Esophagus squamous epithelium (tissue), 5 donors: ENCODE data around the gene TMEM170A. TPM values are rescaled to one million over a fixed set of nuclear protein-coding genes. Genes with fewer than 3 reads are reported as not detected.

Experiments
- DNase-seq: peaks from one replicate; lab custom pipeline; 2025; lab: John Stamatoyannopoulos, UW
- H3K27ac ChIP-seq, 4 donors: fragments of 200-600 bp; sonication (generic); one replicate each; pipeline ENCODE4 v1.5.1; 2016 to 2019; ENCODE audit warnings: mild to moderate bottlenecking in 1 of 4
- H3K27me3 ChIP-seq, 4 donors: fragments of 200-600 bp; sonication (generic); 1 replicate in 3 of 4; 2 replicates in 1 of 4; pipeline versions ENCODE4 v1.5.1 to v1.6.0; 2017 to 2021; ENCODE audit warnings: antibody characterized with exemption in 1 of 4
- H3K36me3 ChIP-seq, 3 donors: fragments of 200-600 bp; sonication (generic); one replicate each; pipeline ENCODE4 v1.5.1; 2016 to 2019
- H3K4me1 ChIP-seq, 3 donors: fragments of 200-600 bp; sonication (generic); one replicate each; pipeline ENCODE4 v1.5.1; 2017 to 2019
- H3K4me3 ChIP-seq, 4 donors: fragments of 200-600 bp; sonication (generic); 1 replicate in 3 of 4; 2 replicates in 1 of 4; pipeline ENCODE4 v1.5.1; 2016 to 2019; ENCODE audit warnings: mild to moderate bottlenecking in 2 of 4, moderate library complexity in 1 of 4
- H3K9me3 ChIP-seq, 3 donors: fragments of 200-600 bp; sonication (generic); one replicate each; pipeline ENCODE4 v1.5.1; 2016 to 2019
- CTCF ChIP-seq, 6 experiments: fragments of 450-650 bp in 4 of 6; fragments of 200-600 bp in 2 of 6; sonication (generic) in 2 of 6; IDR thresholded peaks; one replicate each; pipeline ENCODE4 v1.5.1; 2016 to 2019; ENCODE audit warnings: antibody characterized with exemption in 6 of 6, mild to moderate bottlenecking in 4 of 6, moderate library complexity in 4 of 6
- POLR2A ChIP-seq, 4 donors: fragments of 450-650 bp; IDR thresholded peaks; one replicate each; pipeline ENCODE4 v1.6.1; 2017; ENCODE audit warnings: antibody characterized with exemption in 4 of 4, mild to moderate bottlenecking in 4 of 4, moderate library complexity in 3 of 4
- WGBS, 2 donors: methylation state at CpG; one replicate each; pipeline ENCODE4 v1.1.5; 2018; 5-methylcytosine and 5-hydroxymethylcytosine counted together
- intact Hi-C: fragments of 100-400 bp; cut with DNase I; formaldehyde crosslinking; loops from one replicate; pipeline ENCODE4 v1.15.0; 2022
- total RNA-seq, 4 donors: library from RNA; depleted of rRNA; stranded (reverse); fragments of >200 nt; gene quantifications; one replicate each; pipeline ENCODE4 v1.1.0, GENCODE V29; 2016
- donor health status: DM: yes; HTN: yes; CAD: no.

Gene TMEM170A
- total RNA-seq, 4 donors from 2014 or later, result 11.6 to 19.8 (median 14.6) TPM

GRCh38 chr16:75413951-75414350 lies 50.5 kb downstream of the TMEM170A start:
- TF ChIP-seq POLR2A (IDR thresholded peaks at IDR 0.05) (no peak), CTCF (IDR thresholded peaks at IDR 0.05) (no peak)
- H3K27ac ChIP-seq, result no peak overlapping the region
- WGBS, 2 donors, result 86% methylated on average over 2 of the region's 2 CpGs
- peaks cover 8 to 53% (median 10%) of the 10 kb centered on the region in 3 donors for H3K36me3 ChIP-seq
- no peaks in the 10 kb centered on the region for H3K27me3 ChIP-seq
- H3K4me1 ChIP-seq, result peaks cover 0 to 11% (median 0%) of the 10 kb centered on the region in 3 donors
- H3K9me3 ChIP-seq, result no peaks in the 10 kb centered on the region
- no peak for DNase-seq
- no peak overlapping the region for H3K4me3 ChIP-seq
- intact Hi-C loops, result no loop called here

GRCh38 chr16:75406943-75407342 lies 57.5 kb downstream of the TMEM170A start:
- H3K4me3 ChIP-seq, result no peak overlapping the region
- H3K27ac ChIP-seq, result no peak overlapping the region
- H3K36me3 ChIP-seq, result peaks cover 1 to 60% (median 20%) of the 10 kb centered on the region in 3 donors
- DNase-seq, result no peak
- intact Hi-C loops, result no loop called here
- TF ChIP-seq POLR2A (IDR thresholded peaks at IDR 0.05), result no peak
- TF ChIP-seq CTCF (IDR thresholded peaks at IDR 0.05), result no peak
- 86 to 90% methylated on average over 4 of the region's 4 CpGs for WGBS, 2 donors
- peaks cover 0 to 9% (median 7%) of the 10 kb centered on the region in 3 donors for H3K4me1 ChIP-seq
- no peaks in the 10 kb centered on the region for H3K9me3 ChIP-seq
- H3K27me3 ChIP-seq, result no peaks in the 10 kb centered on the region

- WGBS, 2 donors, result 33 to 37% methylated on average over 3 of the region's 3 CpGs
- H3K36me3 ChIP-seq, result peaks cover 0 to 25% (median 14%) of the 10 kb centered on the region in 3 donors
- intact Hi-C loops, result no loop called here
- peaks cover 0 to 17% (median 13%) of the 10 kb centered on the region in 3 donors for H3K4me1 ChIP-seq
- no peaks in the 10 kb centered on the region for H3K27me3 ChIP-seq
- TF ChIP-seq POLR2A (IDR thresholded peaks at IDR 0.05), result no peak
- peak in 5 of 6 experiments; percentile 31 to 74 (median 59) for TF ChIP-seq CTCF (IDR thresholded peaks at IDR 0.05)
- no peaks in the 10 kb centered on the region for H3K9me3 ChIP-seq
- H3K4me3 ChIP-seq, result no peak overlapping the region
- no peak for DNase-seq
- H3K27ac ChIP-seq, result peak overlapping the region in 2 of 4 donors; percentile 38 to 77
Measured at GRCh38 chr16:75402821-75403475, 61.5 kb downstream of the TMEM170A start.

GRCh38 chr16:75402159-75402820 lies 62.2 kb downstream of the TMEM170A start:
- Histone ChIP-seq H3K36me3 (peaks cover 0 to 24% (median 14%) of the 10 kb centered on the region in 3 donors), H3K27ac (peak overlapping the region; percentile 38 to 77 (median 44)), H3K4me1 (peaks cover 0 to 17% (median 13%) of the 10 kb centered on the region in 3 donors), H3K27me3 (no peaks in the 10 kb centered on the region), H3K9me3 (no peaks in the 10 kb centered on the region), H3K4me3 (no peak overlapping the region)
- no peak for DNase-seq
- intact Hi-C loops, result no loop called here
- no peak for TF ChIP-seq POLR2A (IDR thresholded peaks at IDR 0.05)
- no peak for TF ChIP-seq CTCF (IDR thresholded peaks at IDR 0.05)
- WGBS, 2 donors, result 27 to 32% methylated on average over 2 of the region's 2 CpGs

- Histone ChIP-seq H3K4me3 (no peak overlapping the region), H3K36me3 (peaks cover 0 to 19% (median 10%) of the 10 kb centered on the region in 3 donors), H3K27me3 (no peaks in the 10 kb centered on the region), H3K9me3 (no peaks in the 10 kb centered on the region), H3K27ac (peak overlapping the region; percentile 25 to 77 (median 40)), H3K4me1 (peaks cover 0 to 17% (median 13%) of the 10 kb centered on the region in 3 donors)
- TF ChIP-seq POLR2A (IDR thresholded peaks at IDR 0.05) (no peak), CTCF (IDR thresholded peaks at IDR 0.05) (no peak)
- intact Hi-C loops, result no loop called here
- no peak for DNase-seq
Measured at GRCh38 chr16:75401691-75402090, 62.8 kb downstream of the TMEM170A start.
